GM12878 (cell line): ENCODE measurements around the gene UBALD2. TPM values are rescaled to one million over a fixed set of nuclear protein-coding genes. Genes with fewer than 3 reads are reported as not detected.
A peak's percentile ranks its signal among the peaks of the same experiment; 100 is the strongest.
"Not testable (repeated sequence)": the region's sequence is repeated elsewhere in the genome, so short reads cannot be mapped to it uniquely, and the experiment has no call there.

Source experiments
- ATAC-seq: fragments of 200-7000 bp; cut with Tn5 transposase; 3 replicates; pipeline ENCODE4 v1.9.1; 2020; ENCODE audit warnings: mild to moderate bottlenecking, moderate library complexity
- BruUV-seq: library from RNA; stranded (reverse); fragments of 400-500 nt; replicated peaks from 2 replicates; lab custom pipeline; 2021; lab: Mats Ljungman, UMichigan
- CTCF ChIA-PET: fragments of 300-600 bp; sonication (Branson Sonifier 250); formaldehyde crosslinking; extraction: SDS; loops from one replicate; lab custom pipeline; 2021; ENCODE audit warnings: inconsistent platforms; lab: Yijun Ruan, JAX
- POLR2A ChIA-PET: fragments of 350-600 bp; formaldehyde crosslinking; extraction: SDS; loops from one replicate; lab custom pipeline; 2021; ENCODE audit warnings: inconsistent platforms; lab: Charles Lee
- RAD21 ChIA-PET: fragments of 300-600 bp; sonication (Branson Sonifier 250); formaldehyde crosslinking; loops from one replicate; lab custom pipeline; 2023; ENCODE audit warnings: antibody characterized with exemption; ENCODE audit not compliant: unreplicated experiment; lab: Charles Lee
- SMC1A ChIA-PET: fragments of 300-600 bp; sonication (Branson Sonifier 250); formaldehyde crosslinking; loops from one replicate; lab custom pipeline; 2023; ENCODE audit not compliant: unreplicated experiment, uncharacterized antibody; lab: Charles Lee
- DNase-seq: peaks from one replicate; pipeline ENCODE4 v3.0.0-alpha.2; 2011; ENCODE audit warnings: low read depth, low spot score
- FAIRE-seq: peaks from 3 replicates; lab custom pipeline; 2011; peaks lifted over from hg19 to GRCh38; lab: Jason Lieb, UNC
- H2AFZ ChIP-seq: 2 replicates; pipeline ENCODE4 v1.6.0; 2011; ENCODE audit warnings: low read depth, low read length, control low read depth; ENCODE audit not compliant: control insufficient read depth
- H3K27ac ChIP-seq: 2 replicates; pipeline ENCODE4 v1.5.1; 2011; ENCODE audit warnings: control low read depth; ENCODE audit not compliant: control insufficient read depth, insufficient read depth
- H3K27me3 ChIP-seq, 2 experiments: replicated peaks in 1 of 2; 2 replicates each; pipeline versions ENCODE4 v1.6.0 to v1.6.1; 2011; ENCODE audit warnings: low read length in 1 of 2; ENCODE audit not compliant: control insufficient read depth in 2 of 2, insufficient read depth in 2 of 2
- H3K36me3 ChIP-seq, 2 experiments: 2 replicates each; pipeline ENCODE4 v1.5.1; 2011; ENCODE audit warnings: low read length in 1 of 2; ENCODE audit not compliant: control insufficient read depth in 2 of 2, insufficient read depth in 2 of 2
- H3K4me1 ChIP-seq: 2 replicates; pipeline ENCODE4 v1.6.1; 2011; ENCODE audit warnings: mild to moderate bottlenecking, low read length, moderate library complexity, mixed read lengths; ENCODE audit not compliant: control insufficient read depth, insufficient read depth
- H3K4me2 ChIP-seq: 2 replicates; pipeline ENCODE4 v1.6.0; 2011; ENCODE audit warnings: control low read depth; ENCODE audit not compliant: control insufficient read depth, insufficient read depth
- H3K4me3 ChIP-seq: fragments of 200-600 bp; sonication (generic); 2 replicates; pipeline ENCODE4 v1.5.1; 2016
- H3K79me2 ChIP-seq: 2 replicates; pipeline ENCODE4 v1.6.0; 2011; ENCODE audit warnings: low read length; ENCODE audit not compliant: control insufficient read depth, insufficient read depth
- H3K9ac ChIP-seq: 2 replicates; pipeline ENCODE4 v1.8.0; 2011; ENCODE audit warnings: low read length, control low read depth, mixed read lengths; ENCODE audit not compliant: control insufficient read depth, insufficient read depth
- H3K9me3 ChIP-seq: replicated peaks from 3 replicates; pipeline ENCODE4 v1.5.1; 2011; ENCODE audit warnings: mild to moderate bottlenecking, low read length; ENCODE audit not compliant: control insufficient read depth, insufficient read depth
- H4K20me1 ChIP-seq: 2 replicates; pipeline ENCODE4 v1.6.0; 2011; ENCODE audit not compliant: control insufficient read depth, insufficient read depth
- WGBS: methylation state at CpG from one replicate; pipeline ENCODE4 v1.1.6; 2016; ENCODE audit warnings: low lambda C conversion rate; ENCODE audit not compliant: insufficient replicate concordance, insufficient coverage; ENCODE audit errors: missing lambda C conversion rate; 5-methylcytosine and 5-hydroxymethylcytosine counted together
- in situ Hi-C: fragments of 300-500 bp; cut with MboI; formaldehyde crosslinking; loops from 9 replicates; pipeline ENCODE4 v1.14.3; 2018; ENCODE audit warnings: mixed read lengths
- intact Hi-C: fragments of 100-400 bp; cut with micrococcal nuclease; formaldehyde crosslinking; loops from one replicate; pipeline ENCODE4 v1.14.2; 2022; ENCODE audit not compliant: unreplicated experiment
- polyA plus RNA-seq, 11 experiments: library from polyadenylated mRNA; depleted of rRNA in 4 of 11; unstranded in 6 of 11; stranded (reverse) in 5 of 11; fragments of >200 nt; fragmentation: Nextera tagmentation in 4 of 11; fragmentation: Illumina TruSeq in 1 of 11; extraction: Ambion mirVana in 4 of 11; extraction: Trizol in 1 of 11; gene quantifications; 1 replicate in 1 of 11; 2 replicates in 10 of 11; pipeline versions ENCODE4 v1.2.1 to v1.2.3, GENCODE V29; 2011 to 2016; ENCODE audit warnings: inconsistent platforms in 2 of 11, missing spikeins in 2 of 11, low read depth in 1 of 11
- total RNA-seq, 4 experiments: library from RNA; depleted of rRNA in 3 of 4; stranded (reverse); fragments of >200 nt in 3 of 4; fragmentation: Illumina TruSeq in 1 of 4; extraction: Trizol in 1 of 4; gene quantifications; 2 replicates each; pipeline versions ENCODE4 v1.2.1 to v1.2.3, GENCODE V29; 2013 to 2021
- TF ChIP-seq, protein P1 (sequence below): fragments of 450-650 bp; IDR thresholded peaks from 2 replicates; pipeline ENCODE4 v1.6.1; 2016; ENCODE audit warnings: mild to moderate bottlenecking, moderate library complexity, borderline replicate concordance
- TF ChIP-seq, protein P2 (sequence below): fragments of 450-650 bp; IDR thresholded peaks from 2 replicates; pipeline ENCODE4 v1.6.1; 2017; ENCODE audit warnings: mild to moderate bottlenecking

The UBALD2 gene
- total and polyA plus RNA-seq, 10 of the 15 experiments (the other 5 are each of a cell fraction or from before 2014, with no cell fraction given): 2.8 to 165 (median 20.6) TPM

DNA sequence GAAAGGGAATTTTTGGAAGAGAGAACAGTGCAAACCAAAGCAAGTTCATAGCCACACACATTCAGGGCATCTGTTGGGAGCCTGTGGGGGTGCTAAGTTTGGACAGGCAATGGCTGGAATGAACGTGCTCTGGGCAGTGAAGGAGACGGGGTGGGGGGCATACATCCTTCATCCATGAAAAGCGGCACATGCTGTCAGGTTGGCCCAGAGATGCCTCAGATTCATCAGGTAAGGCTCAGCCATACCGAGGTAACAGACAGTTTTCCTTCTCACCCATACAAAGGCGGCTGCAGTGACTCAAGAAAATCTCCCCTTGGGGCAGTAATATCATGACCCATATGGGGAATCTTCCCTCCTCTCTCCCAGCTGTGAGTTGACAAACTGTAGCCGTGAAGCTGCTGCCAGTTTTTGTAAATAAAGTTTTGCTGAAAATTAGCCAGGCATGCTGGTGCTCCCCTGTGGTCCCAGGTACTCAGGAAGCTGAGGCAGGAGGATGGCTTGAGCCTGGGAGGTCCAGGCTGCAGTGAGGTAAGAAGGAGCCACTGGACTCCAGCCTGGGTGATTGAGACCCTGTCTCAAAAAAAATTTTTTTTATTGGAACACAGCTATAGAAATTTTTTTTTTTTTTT is 9.2 kb upstream of the UBALD2 start (continued):
- TF ChIP-seq, protein P1, sequence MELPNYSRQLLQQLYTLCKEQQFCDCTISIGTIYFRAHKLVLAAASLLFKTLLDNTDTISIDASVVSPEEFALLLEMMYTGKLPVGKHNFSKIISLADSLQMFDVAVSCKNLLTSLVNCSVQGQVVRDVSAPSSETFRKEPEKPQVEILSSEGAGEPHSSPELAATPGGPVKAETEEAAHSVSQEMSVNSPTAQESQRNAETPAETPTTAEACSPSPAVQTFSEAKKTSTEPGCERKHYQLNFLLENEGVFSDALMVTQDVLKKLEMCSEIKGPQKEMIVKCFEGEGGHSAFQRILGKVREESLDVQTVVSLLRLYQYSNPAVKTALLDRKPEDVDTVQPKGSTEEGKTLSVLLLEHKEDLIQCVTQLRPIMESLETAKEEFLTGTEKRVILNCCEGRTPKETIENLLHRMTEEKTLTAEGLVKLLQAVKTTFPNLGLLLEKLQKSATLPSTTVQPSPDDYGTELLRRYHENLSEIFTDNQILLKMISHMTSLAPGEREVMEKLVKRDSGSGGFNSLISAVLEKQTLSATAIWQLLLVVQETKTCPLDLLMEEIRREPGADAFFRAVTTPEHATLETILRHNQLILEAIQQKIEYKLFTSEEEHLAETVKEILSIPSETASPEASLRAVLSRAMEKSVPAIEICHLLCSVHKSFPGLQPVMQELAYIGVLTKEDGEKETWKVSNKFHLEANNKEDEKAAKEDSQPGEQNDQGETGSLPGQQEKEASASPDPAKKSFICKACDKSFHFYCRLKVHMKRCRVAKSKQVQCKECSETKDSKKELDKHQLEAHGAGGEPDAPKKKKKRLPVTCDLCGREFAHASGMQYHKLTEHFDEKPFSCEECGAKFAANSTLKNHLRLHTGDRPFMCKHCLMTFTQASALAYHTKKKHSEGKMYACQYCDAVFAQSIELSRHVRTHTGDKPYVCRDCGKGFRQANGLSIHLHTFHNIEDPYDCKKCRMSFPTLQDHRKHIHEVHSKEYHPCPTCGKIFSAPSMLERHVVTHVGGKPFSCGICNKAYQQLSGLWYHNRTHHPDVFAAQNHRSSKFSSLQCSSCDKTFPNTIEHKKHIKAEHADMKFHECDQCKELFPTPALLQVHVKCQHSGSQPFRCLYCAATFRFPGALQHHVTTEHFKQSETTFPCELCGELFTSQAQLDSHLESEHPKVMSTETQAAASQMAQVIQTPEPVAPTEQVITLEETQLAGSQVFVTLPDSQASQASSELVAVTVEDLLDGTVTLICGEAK: 0 out of 2 replicates have a peak, but pooled peaks have one; percentile 47
- TF ChIP-seq, all 136 proteins: peak for 1

DNA sequence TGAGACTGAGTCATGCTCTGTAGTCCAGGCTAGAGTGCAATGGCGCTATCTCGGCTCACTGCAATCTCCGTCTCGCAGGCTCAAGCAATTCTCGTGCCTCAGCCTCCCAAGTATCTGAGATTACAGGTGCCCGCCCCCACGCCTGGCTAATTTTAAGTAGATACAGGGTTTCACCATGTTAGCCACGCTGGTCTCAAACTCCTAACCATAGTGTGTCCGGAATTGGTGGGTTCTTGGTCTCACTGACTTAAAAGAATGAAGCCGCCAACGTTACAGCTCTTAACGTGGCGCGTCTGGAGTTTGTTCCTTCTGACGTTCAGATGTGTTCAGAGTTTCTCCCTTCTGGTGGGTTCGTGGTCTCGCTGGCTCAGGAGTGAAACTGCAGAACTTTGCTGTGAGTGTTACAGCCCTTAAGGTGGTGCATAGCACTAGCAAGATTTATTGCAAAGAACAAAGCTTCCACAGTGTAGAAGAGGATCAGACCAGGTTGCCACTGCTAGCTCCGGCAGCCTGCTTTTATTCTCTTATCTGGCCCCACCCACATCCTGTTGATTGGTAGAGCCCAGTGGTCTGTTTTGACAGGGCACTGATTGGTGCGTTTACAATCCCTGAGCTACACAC is 8.6 kb upstream of the UBALD2 start:
- H3K36me3 ChIP-seq, intact Hi-C loops, H3K27me3 ChIP-seq, H3K4me3 ChIP-seq, H3K4me2 ChIP-seq, H3K9ac ChIP-seq, BruUV-seq, H3K27ac ChIP-seq, H2AFZ ChIP-seq, DNase-seq, H3K9me3 ChIP-seq, H3K79me2 ChIP-seq, H4K20me1 ChIP-seq, FAIRE-seq, ATAC-seq, RAD21 ChIA-PET, CTCF ChIA-PET: not testable (repeated sequence)
- ChIA-PET SMC1A (interaction anchor here (0.6 to 13.9 kb wide), 5 partner anchors 5 to 56 kb away, joined by 3 to 226 read pairs (median 3); partner anchors contain the start of gene UBALD2), POLR2A (interaction anchor here (0.7 to 16.9 kb wide), 2 partner anchors 9 to 188 kb away, joined by 3 to 341 read pairs; partner anchors contain the start of gene UBALD2)
- TF ChIP-seq, protein P2, sequence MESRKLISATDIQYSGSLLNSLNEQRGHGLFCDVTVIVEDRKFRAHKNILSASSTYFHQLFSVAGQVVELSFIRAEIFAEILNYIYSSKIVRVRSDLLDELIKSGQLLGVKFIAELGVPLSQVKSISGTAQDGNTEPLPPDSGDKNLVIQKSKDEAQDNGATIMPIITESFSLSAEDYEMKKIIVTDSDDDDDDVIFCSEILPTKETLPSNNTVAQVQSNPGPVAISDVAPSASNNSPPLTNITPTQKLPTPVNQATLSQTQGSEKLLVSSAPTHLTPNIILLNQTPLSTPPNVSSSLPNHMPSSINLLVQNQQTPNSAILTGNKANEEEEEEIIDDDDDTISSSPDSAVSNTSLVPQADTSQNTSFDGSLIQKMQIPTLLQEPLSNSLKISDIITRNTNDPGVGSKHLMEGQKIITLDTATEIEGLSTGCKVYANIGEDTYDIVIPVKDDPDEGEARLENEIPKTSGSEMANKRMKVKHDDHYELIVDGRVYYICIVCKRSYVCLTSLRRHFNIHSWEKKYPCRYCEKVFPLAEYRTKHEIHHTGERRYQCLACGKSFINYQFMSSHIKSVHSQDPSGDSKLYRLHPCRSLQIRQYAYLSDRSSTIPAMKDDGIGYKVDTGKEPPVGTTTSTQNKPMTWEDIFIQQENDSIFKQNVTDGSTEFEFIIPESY: 0 out of 2 replicates have a peak, but pooled peaks have one; percentile 73
- 74% methylated on average over 19 of the region's 19 CpGs for WGBS
- peaks cover 32% of the 10 kb centered on the region for H3K4me1 ChIP-seq
- in situ Hi-C loops: loop anchor here (25.0 kb wide), 2 partner anchors 1206 to 1906 kb away; partner anchors contain the start of gene SYNGR2
